GM13976 (cell line): ENCODE data around the gene NTM.

Experiments used
- DNase-seq: peaks from one replicate; pipeline ENCODE4 v3.0.0; 2012; ENCODE audit warnings: low spot score
- CTCF ChIP-seq: IDR thresholded peaks from 2 replicates; pipeline ENCODE4 v1.5.1; 2012; ENCODE audit warnings: borderline replicate concordance, mild to moderate bottlenecking; ENCODE audit not compliant: insufficient read depth; ENCODE audit errors: extremely low read depth, missing control alignments, control extremely low read depth
- in situ Hi-C: fragments of 300-500 bp; cut with MboI; formaldehyde crosslinking; loops from one replicate; pipeline ENCODE4 v1.12.0; 2022; ENCODE audit warnings: low sequenced_read_pairs, mixed read lengths, inconsistent platforms; ENCODE audit not compliant: unreplicated experiment

NTM gene

GRCh38 chr11:131642756-131643531 is 272.5 kb downstream of the NTM start:
- no peak for DNase-seq
- in situ Hi-C loops: no loop called here
- no peak for TF ChIP-seq CTCF

- no peak for TF ChIP-seq CTCF
- in situ Hi-C loops: no loop called here
- peak; percentile 44 for DNase-seq
Measured at GRCh38 chr11:131644204-131644795, 273.9 kb downstream of the NTM start.

DNA sequence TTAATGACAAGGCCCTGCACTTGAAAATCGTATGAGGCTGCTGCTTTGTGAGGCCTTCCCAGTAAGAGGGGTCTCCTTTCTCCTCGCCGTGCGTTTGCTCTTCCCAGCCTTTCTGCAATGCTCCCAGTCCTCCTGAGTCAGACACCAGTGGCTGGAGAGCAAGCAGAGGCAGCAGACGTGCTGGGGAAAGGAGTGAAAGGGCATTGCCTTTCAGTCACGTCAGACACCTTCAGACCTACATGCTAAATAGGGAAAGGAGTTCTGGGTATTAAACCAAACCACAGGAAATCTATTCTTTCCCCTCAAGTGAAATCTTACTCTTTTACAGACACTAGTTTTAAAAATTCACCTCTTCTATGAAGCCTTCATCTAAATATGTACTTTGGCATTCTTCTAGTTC is 274.8 kb downstream of the NTM start:
- DNase-seq: no peak
- TF ChIP-seq CTCF: no peak
- in situ Hi-C loops: no loop called here

GRCh38 chr11:131649856-131650255 is 279.4 kb downstream of the NTM start:
- in situ Hi-C loops: loop anchor here (25.0 kb wide), 1 partner anchor 588 kb away; no protein-coding TSS in a partner anchor
- DNase-seq: no peak
- TF ChIP-seq CTCF: no peak

- DNase-seq: no peak
- TF ChIP-seq CTCF: no peak
- in situ Hi-C loops: loop anchor here (25.0 kb wide), 1 partner anchor 590 kb away; no protein-coding TSS in a partner anchor
Measured at GRCh38 chr11:131652231-131652630, 281.8 kb downstream of the NTM start.

- TF ChIP-seq CTCF: no peak
- no peak for DNase-seq
- in situ Hi-C loops: loop anchor here (25.0 kb wide), 1 partner anchor 591 kb away; no protein-coding TSS in a partner anchor
Measured at GRCh38 chr11:131653260-131653659, 282.8 kb downstream of the NTM start.
